ENCODE results near the gene USP30. TPM values are rescaled to one million over a fixed set of nuclear protein-coding genes. Genes with fewer than 3 reads are reported as not detected.

Gene USP30
- total RNA-seq, 1 donor from 2014 or later = 18.9 TPM

DNA sequence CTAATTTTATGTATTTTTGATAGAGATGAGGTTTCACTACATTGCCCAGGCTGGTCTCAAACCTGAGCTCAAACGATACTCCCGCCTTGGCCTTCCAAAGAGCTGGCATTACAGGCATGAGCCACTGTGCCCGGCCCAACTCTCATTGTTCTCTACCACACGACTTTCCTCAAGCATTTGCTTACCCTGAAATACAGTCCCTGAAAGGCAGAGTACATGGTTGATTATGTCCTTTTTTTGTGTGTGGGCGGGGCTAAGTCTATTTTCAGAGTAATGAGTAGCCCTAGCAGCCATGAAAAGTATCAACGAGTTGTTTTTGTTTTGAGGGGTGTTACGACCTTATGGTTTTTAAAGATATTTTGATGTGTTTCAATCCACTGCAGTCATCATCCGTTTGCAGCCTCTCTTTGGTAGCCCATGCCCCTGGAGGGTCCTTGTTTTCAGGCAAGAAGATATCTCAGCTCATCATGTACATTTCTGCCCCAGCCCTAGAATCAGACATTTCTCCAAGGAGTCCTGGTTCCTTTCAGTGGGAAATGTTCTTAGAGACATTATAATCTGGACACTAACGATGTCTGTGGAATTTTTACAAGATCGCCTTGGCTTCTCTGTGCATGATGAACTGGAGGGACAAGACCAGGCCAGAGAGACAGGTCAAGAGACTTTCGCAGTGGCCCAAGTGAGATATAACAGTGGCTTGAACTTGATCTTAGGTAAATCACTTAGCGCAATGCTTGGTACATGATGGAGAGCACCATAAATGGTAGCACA is 72.7 kb downstream of the USP30 start:
- Mint-ChIP-seq H3K4me1 (ENCODE audit: unreplicated experiment) (no peaks in the 10 kb centered on the region), H3K27ac (no peak overlapping the region), H3K9me3 (no peaks in the 10 kb centered on the region), H3K36me3 (no peaks in the 10 kb centered on the region), H3K27me3 (no peaks in the 10 kb centered on the region), H3K4me3 (no peak overlapping the region)
- TF ChIP-seq, protein P1, sequence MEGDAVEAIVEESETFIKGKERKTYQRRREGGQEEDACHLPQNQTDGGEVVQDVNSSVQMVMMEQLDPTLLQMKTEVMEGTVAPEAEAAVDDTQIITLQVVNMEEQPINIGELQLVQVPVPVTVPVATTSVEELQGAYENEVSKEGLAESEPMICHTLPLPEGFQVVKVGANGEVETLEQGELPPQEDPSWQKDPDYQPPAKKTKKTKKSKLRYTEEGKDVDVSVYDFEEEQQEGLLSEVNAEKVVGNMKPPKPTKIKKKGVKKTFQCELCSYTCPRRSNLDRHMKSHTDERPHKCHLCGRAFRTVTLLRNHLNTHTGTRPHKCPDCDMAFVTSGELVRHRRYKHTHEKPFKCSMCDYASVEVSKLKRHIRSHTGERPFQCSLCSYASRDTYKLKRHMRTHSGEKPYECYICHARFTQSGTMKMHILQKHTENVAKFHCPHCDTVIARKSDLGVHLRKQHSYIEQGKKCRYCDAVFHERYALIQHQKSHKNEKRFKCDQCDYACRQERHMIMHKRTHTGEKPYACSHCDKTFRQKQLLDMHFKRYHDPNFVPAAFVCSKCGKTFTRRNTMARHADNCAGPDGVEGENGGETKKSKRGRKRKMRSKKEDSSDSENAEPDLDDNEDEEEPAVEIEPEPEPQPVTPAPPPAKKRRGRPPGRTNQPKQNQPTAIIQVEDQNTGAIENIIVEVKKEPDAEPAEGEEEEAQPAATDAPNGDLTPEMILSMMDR (conservative IDR thresholded peaks at IDR 0.05) = no peak
- DNase-seq (ENCODE audit: extremely low spot score, unreplicated experiment) = no peak

DNA sequence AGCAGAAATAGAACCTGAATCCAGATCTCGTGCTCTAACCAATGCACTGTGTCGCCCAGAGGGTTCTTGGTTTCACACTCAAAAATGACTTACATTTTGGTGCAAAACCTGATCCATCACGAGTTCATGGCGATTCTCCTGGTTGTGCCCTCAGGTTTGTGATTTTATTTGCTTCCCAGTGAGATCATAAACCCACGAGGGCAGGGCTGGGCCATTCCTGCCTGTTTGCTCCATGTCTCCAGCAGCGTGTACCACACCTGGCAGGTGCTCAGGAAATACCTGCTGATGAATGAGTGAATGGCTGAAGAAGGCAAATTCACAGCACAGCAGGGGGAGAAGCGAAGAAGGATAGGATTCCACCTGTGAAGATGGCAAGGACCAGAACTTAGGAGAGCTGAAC is 73.4 kb downstream of the USP30 start:
- H3K9me3 Mint-ChIP-seq = no peaks in the 10 kb centered on the region
- no peak for DNase-seq (ENCODE audit: extremely low spot score, unreplicated experiment)
- no peaks in the 10 kb centered on the region for H3K36me3 Mint-ChIP-seq
- no peak overlapping the region for H3K4me3 Mint-ChIP-seq
- TF ChIP-seq, protein P1 (conservative IDR thresholded peaks at IDR 0.05) = no peak
- no peak overlapping the region for H3K27ac Mint-ChIP-seq
- no peaks in the 10 kb centered on the region for H3K4me1 Mint-ChIP-seq (ENCODE audit: unreplicated experiment)
- no peaks in the 10 kb centered on the region for H3K27me3 Mint-ChIP-seq

DNA sequence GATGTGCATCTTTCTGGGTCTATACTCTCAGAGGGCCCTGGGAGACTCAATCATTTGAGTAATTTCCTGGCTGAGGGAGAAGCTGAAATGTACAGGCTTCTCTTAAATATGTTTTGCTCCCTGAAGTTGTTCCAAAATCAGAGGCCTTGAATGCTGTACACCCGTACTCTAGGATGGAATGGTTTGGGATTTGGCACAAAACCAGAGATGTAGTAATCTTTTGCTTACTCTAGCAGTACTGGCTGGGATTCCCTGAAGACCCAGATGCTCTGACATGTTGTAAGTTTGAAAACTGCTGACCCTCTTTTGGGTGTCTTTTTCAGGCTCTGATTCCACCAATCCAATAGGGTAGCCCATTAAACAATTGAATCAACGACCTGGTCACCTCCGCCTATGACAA is 74.4 kb downstream of the USP30 start:
- peaks cover 3% of the 10 kb centered on the region for H3K27me3 Mint-ChIP-seq
- no peaks in the 10 kb centered on the region for H3K36me3 Mint-ChIP-seq
- no peak for DNase-seq (ENCODE audit: extremely low spot score, unreplicated experiment)
- TF ChIP-seq, protein P1 (conservative IDR thresholded peaks at IDR 0.05) = no peak
- H3K27ac Mint-ChIP-seq = no peak overlapping the region
- no peaks in the 10 kb centered on the region for H3K4me1 Mint-ChIP-seq (ENCODE audit: unreplicated experiment)
- no peak overlapping the region for H3K4me3 Mint-ChIP-seq
- no peaks in the 10 kb centered on the region for H3K9me3 Mint-ChIP-seq

DNA sequence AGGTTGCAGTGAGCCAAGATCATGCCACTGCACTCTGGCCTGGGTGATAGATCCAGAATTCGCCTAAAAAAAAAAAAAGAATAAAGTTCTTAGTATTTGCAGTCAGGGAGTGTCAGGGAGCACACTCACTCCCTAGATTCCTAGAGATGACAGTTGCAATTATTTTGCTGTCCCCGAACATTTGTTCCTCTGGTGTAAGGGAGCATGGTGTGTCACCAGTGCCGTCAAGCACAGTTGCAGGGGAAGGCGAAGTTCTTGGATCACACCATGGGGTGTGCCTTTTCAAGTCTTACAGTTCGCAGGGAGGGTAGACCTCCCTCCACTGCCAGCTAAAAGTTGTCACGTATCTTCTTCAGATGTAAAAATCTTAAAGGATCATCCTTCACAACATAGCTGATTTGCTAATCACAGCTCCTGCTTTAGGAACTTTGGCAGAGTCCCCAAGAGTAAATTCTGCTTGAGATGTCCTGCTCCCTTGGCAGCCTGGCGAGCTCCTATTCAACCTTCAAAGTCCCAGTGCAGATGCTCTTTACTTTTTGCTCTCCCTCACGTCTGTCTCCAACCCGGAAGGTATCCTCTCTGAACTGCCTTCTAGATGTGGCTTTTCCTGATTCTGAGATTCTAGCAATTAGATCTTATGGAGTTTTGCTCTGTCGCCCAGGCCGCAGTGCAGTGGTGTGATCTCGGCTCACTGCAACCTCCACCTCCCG is 75.3 kb downstream of the USP30 start:
- no peak overlapping the region for H3K4me3 Mint-ChIP-seq
- no peak for DNase-seq (ENCODE audit: extremely low spot score, unreplicated experiment)
- peaks cover 7% of the 10 kb centered on the region for H3K27me3 Mint-ChIP-seq
- no peaks in the 10 kb centered on the region for H3K4me1 Mint-ChIP-seq (ENCODE audit: unreplicated experiment)
- no peaks in the 10 kb centered on the region for H3K9me3 Mint-ChIP-seq
- no peak overlapping the region for H3K27ac Mint-ChIP-seq
- TF ChIP-seq, protein P1 (conservative IDR thresholded peaks at IDR 0.05) = no peak
- no peaks in the 10 kb centered on the region for H3K36me3 Mint-ChIP-seq

DNA sequence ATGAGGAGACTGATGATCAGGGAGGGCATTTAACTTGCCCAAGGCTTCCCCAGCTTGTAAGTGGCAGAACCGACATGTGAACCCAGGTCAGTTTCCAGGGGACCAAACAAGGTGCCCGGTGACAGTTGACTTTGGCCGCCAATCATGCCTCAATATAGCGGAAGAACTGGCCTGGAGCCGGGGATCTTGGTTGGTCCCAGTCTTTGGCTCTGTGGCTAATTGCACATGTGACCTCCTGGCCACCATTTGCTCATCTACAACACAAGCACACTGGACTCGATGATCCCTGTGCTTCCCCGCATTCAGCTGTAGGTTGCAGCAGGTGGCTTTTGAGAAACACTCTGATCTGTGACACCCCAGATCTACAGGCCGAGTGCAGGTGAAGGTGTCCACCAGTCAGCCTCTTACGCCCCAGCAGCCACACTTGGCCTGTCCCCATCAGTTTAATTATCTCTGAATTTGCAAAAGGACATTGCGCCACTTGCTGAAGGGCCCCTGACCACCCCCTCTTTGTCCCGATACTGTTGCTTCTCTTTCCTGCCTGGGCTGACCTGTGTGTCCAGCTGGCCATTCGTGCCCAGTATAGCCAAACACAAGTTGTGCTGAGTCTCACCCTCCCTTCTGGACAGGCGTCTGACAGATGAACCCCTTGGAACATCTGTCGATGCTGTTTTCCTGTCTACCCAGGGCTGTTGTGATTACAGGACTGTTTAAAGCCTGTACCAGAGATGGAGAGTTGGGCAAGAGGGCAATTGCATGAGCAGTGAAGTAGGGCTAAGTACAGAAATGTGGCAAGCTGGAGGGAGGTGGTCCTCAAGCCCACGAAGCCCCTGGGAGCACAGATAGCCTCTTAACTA is 78.1 kb downstream of the USP30 start:
- Mint-ChIP-seq H3K27me3 (peaks cover 11% of the 10 kb centered on the region), H3K36me3 (no peaks in the 10 kb centered on the region), H3K9me3 (peaks cover 4% of the 10 kb centered on the region), H3K4me3 (no peak overlapping the region), H3K27ac (no peak overlapping the region), H3K4me1 (ENCODE audit: unreplicated experiment) (no peaks in the 10 kb centered on the region)
- no peak for DNase-seq (ENCODE audit: extremely low spot score, unreplicated experiment)
- TF ChIP-seq, protein P1 (conservative IDR thresholded peaks at IDR 0.05) = no peak

Measured in type B pancreatic cell (in vitro differentiated cells).